CD4-positive, alpha-beta T cell treated with Interleukin-10 for 1 hour (primary cell): ENCODE measurements around the gene ATP5F1A.
"Not testable (repeated sequence)": the region's sequence is repeated elsewhere in the genome, so short reads cannot be mapped to it uniquely, and the experiment has no call there.

Experiments
- DNase-seq: peaks from one replicate; pipeline ENCODE4 v3.0.0-alpha.2; 2020

Gene ATP5F1A

DNA sequence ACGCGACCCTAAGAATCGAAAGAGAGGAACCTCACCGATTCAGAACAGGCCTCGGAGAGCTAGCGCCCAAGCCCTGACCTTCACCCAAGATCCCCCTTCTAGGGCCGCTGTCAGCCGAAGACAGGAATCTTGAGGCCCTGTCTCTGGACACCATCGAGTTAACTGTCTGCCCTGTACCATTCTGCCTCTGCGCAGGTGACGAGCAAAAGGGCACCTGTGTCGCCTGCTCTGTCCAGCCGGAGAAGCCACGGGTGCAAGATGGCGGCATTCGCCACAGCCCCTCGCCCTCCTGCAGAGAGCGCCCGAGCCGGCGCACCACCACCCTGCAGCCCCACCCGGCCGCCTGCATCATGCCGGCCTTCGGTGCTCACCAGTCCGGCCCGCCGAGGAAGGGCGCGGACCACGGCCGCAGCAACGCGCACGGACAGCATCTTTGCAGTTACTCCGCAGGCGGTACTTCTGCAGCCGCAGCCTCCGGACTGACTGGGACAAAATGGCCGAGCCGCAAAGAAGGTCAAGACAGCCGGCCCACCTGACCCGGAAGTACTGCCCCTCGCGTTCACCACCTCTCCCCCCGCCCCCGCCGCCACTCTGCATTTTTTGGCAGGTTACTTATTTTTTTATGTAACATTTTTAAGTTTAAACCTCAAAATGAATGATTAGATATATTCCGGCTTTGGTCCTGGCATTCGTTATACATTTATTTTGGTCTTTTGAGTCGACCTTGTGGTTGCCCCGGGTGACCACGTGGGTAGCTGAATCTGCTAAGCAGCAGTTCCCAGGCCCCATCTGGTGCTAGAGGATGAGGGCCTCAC, at the start of gene ATP5F1A:
Gene ATP5F1A (minus strand): TSS at position 496 of the 815 bp plus-strand sequence. CDS start 65 bp downstream, at position 431.
- DNase-seq: peak; percentile 84

DNA sequence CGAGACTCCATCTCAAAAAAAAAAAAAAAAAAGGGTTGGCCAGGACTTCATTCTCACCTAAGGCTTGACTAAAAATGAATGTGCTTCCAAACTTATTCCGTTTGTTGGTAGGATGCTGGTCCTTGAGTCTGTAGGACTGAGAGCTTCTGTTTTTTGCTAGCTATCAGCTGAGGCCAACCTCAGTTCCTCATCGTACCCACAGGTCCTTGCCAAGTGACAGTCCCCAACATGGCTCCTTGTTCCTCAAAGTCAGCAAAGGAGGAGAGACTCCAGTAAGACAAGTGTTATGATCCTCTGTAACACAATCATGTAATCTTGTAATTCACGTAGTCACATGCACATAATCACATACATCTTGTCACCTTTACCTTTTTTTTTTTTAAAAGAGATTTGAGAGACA, 43.1 kb upstream of the ATP5F1A start:
- DNase-seq: no peak

- no peak for DNase-seq
Observed at GRCh38 chr18:46140173-46140572, 42.1 kb upstream of the ATP5F1A start.

DNA sequence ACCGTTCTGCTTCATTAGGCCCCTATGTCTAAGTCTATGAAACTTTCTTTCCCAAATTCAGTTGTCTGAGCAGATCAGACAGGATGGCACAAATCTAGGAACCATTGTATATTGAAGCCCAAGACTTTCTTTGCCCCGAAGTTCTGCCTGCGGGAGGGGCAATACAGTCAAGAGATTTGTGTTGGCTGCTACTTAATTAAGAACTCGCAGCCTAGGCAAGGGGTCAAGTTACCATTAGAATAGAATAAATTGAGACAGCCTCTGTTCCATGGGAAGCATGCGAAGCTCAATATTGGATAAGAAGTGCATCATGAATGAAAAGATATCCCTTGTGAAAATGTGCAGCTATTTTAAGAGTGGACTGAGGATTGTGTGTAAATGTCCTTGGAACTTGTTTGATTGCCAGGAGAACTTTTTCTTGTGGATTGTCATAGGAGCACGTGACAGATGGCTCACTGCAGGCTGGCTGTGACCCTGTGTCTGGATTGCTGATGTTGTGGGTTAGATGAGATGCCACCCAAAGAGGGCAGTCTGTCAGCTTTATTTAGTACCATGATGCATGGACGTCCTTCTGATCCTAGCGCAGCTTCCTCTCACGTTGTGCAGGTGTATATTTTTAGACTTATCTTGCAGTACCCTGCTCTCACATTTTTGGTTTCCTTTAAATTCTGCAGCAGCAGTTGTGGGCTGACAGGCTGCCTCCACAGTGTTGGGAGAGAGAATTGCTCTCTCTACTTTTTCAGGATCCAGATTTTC, 37.0 kb upstream of the ATP5F1A start:
- no peak for DNase-seq

DNA sequence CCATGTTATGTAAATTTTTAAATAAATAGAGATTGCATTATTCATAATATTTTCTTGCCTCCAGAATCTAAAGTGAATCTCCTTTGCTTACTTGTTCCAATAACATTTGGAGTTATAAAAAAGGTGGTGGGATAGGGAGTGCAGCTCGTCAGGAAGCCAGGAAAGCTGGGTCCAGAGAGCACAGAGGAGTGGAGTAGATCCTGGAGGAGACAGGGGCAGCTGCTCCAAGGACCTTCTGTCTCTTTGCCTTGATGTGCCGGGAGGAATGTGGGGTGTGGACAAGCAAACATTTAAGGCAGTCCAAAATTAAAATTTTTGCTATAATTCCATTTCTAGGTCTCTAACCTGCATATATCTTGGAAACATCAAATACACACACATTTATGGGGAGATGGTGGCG, 35.4 kb upstream of the ATP5F1A start:
- DNase-seq: no peak

GRCh38 chr18:46130549-46130948, 32.5 kb upstream of the ATP5F1A start:
- DNase-seq: not testable (repeated sequence)

DNA sequence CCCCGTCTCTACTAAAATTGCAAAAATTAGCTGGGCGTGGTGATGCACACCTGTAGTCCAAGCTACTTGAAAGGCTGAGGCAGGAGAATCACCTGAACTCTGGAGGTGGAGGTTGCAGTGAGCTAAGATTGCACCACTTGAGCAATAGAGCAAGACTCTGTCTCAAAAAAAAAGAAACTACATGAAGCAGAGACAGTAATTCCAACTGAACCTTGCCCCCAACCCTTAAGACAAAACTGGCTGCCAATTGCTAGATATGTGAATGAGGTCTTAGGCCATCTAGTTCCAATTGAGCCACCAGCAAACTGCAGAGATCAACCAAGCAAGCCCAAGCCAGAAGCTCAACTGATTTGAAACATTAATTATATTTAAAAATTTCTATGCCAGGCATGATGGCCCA, 32.0 kb upstream of the ATP5F1A start:
- no peak for DNase-seq

DNA sequence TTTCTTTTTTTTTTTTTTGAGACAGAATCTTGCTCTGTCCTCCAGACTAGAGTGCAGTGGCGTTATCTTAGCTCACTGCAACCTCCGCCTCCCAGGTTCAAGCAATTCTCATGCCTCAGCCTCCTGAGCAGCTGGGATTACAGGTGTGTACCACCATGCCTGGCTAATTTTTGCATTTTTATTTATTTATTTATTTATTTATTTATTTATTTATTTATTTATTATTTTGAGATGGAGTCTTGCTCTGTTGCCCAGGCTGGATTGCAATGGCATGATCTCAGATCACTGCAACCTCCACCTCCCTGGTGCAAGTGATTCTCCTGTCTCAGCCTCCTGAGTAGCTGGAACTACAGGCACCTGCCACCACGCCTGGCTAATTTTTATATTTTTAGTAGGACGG, 28.5 kb upstream of the ATP5F1A start:
- not testable (repeated sequence) for DNase-seq

- DNase-seq: no peak
Observed at GRCh38 chr18:46113751-46114150, 15.7 kb upstream of the ATP5F1A start.

DNA sequence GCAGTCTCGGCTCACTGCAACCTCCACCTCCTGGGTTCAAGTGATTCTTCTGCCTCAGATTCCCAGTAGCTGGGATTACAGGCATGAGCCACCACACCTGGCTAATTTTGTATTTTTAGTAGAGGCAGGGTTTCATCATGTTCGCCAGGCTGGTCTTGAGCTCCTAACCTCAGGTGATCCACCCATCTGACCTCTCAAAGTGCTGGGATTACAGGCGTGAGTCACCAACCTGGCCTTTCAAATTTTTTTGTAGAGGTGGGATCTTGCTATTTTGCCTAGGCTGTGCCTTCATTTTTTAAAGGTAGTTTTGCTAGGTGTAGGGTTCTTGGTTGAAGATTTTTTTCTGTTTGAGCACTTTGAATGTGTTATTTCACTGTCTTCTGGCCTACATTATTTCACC, 12.3 kb upstream of the ATP5F1A start:
- no peak for DNase-seq

DNA sequence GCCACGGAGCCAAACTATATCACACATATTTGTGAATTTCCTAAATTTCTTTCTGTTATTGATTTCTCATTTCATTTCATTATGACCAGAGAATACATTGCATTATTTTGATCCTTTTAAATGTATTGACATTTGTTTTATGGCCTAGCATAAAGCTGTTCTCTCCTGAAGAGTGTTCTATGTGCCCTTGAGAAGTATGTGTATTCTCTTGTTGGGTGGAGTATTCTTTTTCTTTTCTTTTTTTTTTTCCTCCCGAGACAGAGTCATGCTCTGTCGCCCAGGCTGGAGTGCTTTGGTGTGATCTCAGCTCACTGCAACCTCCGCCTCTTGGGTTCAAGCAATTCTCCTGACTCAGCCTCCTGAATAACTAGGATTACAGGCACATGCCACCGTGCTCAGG, 11.3 kb upstream of the ATP5F1A start:
- no peak for DNase-seq

- DNase-seq: peak; percentile 82
Observed at GRCh38 chr18:46104128-46104911, 6.2 kb upstream of the ATP5F1A start, which contains the start of gene HAUS1. HAUS1 (plus strand) TSS chr18:46104385; CDS start chr18:46104412, 27 bp downstream.

DNA sequence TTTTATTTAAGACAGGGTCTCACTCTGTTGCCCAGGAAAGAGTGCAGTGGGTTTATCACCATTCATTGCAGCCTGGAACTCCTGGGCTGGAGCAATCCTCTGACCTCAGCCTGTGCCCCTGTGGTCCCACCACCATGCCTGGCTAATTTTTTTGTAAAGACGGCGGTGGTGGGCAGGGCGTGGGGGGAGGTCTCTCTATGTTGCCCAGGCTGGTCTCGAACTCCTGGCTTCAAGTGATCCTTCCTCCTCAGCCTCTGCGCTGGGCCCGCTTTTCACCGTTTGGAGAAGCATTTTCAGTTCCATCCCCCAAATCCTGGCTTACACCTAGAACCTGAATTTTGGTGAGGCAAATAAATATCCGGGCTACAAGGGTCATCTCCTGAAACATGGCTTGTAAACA, 1.4 kb upstream of the ATP5F1A start:
- DNase-seq: no peak

DNA sequence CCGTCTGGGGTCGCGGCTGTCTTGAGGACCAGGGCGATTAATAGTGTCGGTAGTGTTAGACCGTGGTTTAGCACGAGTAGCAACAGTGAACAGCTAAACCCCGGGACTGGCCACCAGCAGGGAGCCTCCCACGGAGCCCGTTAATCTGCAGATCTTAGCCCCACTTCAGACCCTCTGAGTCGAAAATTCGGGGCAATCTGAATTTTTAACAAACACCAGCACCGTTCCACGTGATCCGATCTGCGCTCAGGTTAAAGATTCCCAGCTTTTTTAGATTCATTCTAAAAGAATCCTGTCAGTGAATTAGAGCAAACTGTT, 479 bp upstream of the ATP5F1A start:
- DNase-seq: no peak

DNA sequence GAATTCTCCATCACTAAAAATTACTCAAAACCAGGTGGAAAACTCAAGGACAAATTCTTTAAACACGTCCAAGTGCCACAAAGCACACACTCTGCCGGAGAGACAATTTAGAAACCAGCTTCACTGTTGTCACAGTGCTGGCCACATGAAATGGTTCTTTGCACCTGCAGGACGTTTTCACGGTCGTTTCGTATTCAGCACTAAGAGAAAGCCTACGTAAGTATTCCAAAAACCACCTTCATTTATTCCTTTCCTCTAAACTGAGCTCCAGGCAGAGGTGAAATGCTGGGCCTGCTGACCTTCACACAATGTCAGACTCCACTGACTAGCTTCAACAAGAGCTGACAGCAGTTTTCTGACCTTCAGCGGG, 680 bp downstream of the ATP5F1A start:
- peak; percentile 33 for DNase-seq

- peak; percentile 12 for DNase-seq
Observed at GRCh38 chr18:46096651-46097300, 1.3 kb downstream of the ATP5F1A start.

- DNase-seq: no peak
Observed at GRCh38 chr18:46095532-46095931, 2.6 kb downstream of the ATP5F1A start.

- DNase-seq: not testable (repeated sequence)
Observed at GRCh38 chr18:46088501-46088900, 9.6 kb downstream of the ATP5F1A start.

DNA sequence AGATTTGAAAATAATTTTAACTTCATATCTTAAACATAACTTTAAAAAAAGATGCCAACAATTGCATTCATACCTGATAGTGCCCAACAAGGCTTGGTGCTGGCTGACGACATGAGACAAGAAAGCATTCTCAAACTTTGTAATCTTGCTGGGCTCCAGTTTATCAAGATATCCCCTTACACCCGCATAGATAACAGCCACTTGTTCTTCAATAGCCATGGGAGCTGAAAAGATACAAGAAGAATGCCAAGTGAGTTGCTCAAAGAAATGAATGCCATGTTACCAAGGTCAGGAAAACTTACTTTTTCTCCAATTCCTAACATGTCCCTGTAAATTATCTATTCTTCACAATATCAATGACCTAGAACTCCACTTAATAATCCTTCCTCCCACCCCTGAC, 13.7 kb downstream of the ATP5F1A start:
- no peak for DNase-seq

DNA sequence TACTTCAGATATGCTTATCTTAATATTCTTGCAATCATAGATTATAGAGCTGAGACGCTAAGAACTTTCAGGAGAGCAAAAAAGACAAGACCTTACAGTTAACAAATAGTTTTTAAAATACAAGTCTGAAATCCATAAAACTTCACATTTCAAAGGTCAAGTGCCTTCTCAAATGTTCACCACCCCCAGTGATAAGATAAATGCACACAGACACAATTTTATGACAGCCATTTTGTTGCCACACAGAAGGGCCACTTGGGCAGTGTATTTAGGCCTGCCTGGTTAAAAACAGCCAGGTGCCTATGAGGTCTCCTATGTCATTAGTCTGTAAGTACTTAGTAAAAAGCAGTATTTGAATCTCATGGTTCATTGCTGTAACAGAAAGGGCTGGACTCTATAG, 17.9 kb downstream of the ATP5F1A start:
- no peak for DNase-seq

DNA sequence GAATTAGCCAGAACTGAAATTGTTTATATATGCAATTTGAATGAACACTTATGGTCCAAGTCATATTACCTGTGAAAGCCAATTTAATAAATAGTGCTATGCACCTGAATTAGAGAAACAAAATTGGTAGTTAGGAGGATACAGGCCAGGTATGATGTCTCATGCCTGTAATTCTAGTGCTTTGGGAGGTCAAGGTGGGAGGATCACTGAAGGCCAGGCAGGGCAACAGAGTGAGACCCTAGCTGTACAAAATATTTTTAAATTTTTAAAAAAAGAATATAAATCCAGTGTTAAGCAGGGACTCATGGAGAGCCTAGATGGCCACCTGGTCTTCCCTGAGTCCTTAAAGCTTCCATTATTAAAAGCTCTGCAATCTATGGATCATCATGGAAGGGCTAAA, 18.8 kb downstream of the ATP5F1A start:
- DNase-seq: no peak

DNA sequence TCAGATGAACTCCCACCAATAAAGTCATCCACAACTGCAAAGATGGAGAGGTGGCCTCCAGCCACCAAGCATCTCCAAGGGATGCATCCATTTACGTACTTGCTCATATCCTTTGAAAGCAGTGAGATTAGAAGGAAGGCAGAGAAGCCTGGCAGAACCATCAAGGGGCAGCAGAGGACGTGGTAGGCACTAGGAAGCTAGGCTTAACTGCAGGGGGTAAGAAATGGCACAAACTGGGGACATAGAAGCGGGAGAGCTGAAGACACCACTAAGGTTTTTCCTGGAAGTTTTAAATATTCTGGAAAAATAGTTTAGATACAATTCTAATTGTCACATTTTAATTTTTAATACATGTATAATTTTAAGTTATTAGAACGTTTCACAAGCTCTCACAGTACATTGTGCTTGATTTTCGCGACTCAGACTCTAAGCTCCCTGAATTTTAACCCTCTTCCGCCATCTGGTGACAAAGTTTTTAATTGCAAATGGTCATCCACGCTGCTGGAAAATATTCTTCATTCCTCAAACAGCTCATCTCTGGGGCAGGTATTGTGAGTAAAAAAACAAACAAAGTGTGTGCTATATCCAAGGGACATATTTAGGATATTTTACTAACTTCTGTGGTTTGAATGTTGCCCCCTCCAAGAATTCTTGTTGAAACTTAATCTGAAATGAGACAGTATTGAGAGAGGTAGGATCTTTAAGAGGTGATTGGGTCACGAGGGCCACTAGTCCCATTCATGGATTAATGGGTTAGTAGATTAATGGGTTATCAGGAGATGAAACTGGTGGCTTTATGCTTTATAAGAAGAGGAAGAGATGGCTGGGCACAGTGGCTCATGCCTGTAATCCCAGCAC, 24.4 kb downstream of the ATP5F1A start:
- DNase-seq: peak; percentile 82
